H1 (cell line): ENCODE data around the gene DGKI.

Experiments
- CTCF ChIP-seq, 3 experiments: IDR thresholded peaks; 1 replicate in 2 of 3; 2 replicates in 1 of 3; pipeline versions ENCODE4 v1.5.1 to v1.6.1; 2011; ENCODE audit warnings: low read length in 3 of 3, mild to moderate bottlenecking in 3 of 3, inconsistent platforms in 2 of 3, low read depth in 1 of 3, moderate library complexity in 1 of 3; ENCODE audit not compliant: insufficient read depth in 1 of 3; ENCODE audit errors: control extremely low read depth in 1 of 3
- JUND ChIP-seq: IDR thresholded peaks from 2 replicates; pipeline ENCODE4 v1.6.1; 2011; ENCODE audit warnings: mild to moderate bottlenecking, improper control_type of control experiment, low read length

DNA sequence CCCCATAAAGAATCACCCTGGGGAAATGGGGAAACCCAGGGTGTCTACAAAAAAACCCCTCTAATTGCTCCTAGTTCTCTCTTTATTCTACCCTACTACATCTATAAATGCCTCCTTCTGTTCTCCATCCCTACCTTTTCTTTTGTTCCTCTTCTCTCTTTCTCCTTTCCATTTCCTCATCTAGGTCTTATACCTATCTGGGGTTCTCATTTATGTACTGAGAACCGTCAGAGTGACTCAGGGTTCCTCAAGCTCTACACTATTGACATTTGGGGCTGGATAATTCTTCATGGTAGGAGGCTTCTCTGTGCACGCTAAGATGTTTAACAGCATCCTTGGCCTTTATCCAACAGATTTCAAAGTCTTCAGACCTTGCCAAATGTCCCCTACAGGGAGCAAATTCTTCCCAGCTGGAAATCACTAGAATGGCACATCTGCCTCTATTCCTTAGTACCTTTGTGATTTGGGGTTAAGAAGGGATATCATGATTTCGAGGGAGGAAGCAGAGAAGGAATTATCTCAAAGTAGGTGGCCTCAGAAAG is 365.9 kb downstream of the DGKI start:
- TF ChIP-seq CTCF (IDR thresholded peaks at IDR 0.05; ENCODE audit: control extremely low read depth in 1 of 3, insufficient read depth in 1 of 3, low read depth in 1 of 3, low read length in 3 of 3) (no peak), JUND (no peak)
